ENCODE measurements around the gene TAS2R39.

The TAS2R39 gene

DNA sequence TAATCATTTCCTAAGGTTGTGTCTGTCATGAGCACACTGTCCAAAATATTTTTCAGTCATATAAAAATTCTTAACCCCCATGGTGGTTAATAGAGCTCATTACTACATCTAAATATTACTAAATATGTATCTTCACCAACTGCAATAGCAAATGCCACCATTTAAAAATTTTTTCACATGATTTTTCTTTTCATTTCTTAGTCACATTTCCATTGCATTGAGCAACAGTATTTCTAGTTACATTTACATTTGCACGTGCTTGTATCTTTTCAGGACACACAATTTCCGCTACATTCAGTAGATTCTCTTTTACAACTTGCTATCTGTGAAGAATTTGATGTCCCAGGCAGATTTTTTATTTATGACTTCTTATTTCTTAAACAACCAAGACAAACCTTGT is 33.5 kb downstream of the TAS2R39 start:
- DNase-seq: no peak

DNA sequence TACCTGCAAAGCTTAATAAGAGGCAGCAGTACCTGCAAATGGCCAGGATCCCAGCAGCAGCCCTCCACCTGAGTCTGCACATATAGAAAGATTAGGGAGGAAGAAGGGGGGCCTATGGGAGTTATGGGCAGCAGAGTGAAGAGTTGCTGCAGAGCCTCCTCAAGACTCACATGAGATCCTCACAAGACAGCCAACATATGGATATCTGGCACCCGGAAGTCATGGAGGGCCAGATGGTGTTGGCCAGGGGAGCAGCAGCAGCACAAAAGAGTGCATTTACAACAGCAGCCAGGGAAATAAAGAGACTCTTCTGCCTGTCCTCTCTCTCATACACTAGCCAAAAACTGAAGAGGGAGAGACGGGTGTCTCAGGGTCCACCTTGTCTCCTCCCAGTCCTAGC is 34.6 kb downstream of the TAS2R39 start:
- no peak for DNase-seq

DNA sequence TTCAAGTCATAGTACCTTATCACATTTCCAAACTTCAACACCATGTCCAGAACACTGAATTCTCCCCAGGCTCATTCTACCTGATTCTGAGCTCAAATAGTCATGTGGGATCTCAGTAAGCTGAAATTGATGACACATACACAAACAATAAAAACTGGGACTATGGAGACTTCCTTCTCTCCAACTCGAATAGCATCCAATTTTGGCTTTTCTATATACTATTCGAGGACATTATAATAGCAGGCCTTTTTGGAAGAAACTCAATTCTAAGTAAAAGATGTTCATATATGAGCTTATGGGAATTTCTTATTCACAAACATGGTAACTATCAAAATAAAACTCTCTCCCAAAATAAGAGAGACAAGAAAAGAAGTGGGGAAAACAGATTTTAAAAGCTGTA is 38.1 kb downstream of the TAS2R39 start:
- DNase-seq: no peak

DNA sequence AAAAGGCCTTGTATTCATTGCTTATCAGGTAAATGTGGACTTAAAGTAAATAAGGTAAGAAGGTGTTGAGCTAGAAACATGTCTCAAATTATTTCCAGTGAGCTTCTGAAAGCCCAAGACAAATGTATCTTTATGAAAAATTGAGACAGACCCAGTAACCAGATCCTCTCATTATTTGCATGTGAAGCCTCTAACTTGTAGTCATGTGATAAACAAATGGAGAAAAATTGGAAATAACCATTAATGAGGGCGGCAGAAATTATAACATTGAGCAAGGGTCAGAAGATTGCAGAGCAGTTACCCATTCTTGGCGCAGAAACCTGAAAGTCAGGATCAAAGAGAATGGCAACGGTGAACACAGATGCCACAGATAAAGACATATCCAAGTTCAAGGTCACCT is 38.5 kb downstream of the TAS2R39 start, which contains the start of gene TAS2R40:
TAS2R40 (plus strand) TSS at position 301 of the 400 bp plus-strand sequence; CDS start at position 343, 42 bp downstream.
- DNase-seq: no peak

DNA sequence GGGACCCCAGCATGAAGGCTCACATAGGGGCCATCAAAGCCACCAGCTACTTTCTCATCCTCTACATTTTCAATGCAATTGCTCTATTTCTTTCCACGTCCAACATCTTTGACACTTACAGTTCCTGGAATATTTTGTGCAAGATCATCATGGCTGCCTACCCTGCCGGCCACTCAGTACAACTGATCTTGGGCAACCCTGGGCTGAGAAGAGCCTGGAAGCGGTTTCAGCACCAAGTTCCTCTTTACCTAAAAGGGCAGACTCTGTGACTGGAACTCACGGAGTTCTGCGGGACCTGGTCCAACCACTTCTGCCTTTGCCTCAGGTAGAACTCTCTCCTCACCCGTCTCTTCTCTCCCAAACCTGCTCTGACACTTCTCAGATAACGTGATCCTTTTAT is 39.6 kb downstream of the TAS2R39 start:
- DNase-seq: no peak

DNA sequence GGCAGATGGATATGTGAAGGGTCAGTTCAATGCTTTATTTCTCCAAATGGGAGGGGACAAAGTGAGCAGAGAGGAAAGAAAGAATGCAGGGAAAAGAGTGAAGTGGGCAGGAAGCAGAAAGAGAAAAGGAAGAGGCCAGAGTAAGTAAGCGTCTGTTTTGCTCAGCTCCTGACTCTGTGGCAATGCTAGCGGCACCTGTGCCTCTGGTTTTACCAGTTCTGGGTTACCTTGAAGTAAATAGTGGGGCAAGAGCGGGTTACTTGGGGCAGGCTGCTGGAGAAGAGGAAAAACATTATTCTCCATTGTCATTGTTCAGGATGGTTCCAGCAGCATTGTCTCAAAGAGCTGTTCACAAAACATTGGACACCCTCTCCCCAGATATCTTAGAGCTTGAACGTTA is 40.6 kb downstream of the TAS2R39 start:
- DNase-seq: no peak

DNA sequence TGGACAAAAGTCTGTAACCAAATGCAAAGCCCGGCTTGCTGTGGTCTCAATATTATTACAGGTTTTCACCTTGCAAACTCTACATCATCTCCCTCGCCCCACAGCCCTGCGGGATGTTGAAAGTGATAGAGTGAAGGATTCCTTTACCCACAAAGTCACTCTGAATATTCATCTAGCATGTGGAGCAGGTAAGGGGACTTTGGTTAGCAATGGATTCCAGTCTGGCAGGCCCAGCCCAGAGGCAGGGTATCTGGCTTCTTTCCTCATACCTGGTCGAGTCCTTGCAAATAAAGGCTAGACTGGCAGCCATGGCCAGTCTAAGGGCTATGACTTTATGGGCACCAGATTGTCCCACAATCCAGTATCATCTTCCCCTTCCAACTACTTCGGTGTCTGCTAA is 41.8 kb downstream of the TAS2R39 start:
- DNase-seq: no peak

DNA sequence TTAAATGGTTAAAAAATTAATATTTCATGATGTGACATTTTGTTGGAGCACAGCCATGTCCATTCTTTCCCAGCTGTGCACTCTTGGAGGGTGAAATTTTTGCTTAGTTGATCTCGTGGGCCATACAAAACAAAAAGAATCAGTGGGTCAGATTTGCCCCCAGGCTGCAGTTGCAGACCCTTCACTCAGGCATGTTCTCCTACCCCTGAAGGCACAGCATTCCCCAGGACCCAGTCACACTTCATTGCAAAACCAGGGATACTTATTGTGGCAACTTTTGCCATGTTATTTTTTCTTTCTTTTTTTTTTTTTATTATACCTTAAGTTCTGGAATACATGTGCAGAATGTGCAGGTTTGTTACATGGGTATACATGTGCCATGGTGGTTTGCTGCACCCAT is 44.6 kb downstream of the TAS2R39 start:
- DNase-seq: no peak

DNA sequence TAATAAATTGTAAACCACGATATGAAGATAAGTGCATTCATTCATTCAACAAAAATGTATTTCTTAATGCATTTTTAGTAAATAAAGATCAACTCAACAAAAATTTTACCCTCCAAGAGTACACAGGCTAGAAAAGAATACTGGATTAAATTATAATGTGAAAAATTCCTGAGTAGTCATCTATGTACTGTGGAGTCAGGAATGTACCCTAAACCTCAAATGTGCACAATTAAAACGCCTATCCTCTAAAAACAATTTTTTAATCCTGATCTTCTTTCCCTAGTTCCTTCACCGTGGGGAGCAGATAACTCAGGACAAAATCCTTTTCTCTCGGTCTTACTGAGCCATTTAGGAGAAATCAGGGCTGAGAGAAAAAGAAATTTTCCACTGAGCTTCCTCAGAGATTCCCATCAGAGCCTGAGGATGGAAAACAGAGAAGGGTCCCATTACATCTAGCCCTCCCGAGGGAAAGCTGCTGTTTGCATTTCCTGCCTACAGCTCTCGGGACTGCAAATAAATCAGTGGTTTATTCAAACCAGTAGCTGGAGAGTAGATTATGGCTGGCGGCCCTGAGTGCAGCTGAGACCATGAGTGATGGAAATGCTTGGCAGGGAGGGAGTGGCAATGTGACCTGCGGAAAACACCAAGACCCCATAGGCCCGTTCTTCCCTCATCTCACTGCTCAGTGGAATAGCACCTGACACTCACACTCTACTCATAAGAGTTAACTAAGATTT is 46.0 kb downstream of the TAS2R39 start:
- DNase-seq: peak; percentile 81

DNA sequence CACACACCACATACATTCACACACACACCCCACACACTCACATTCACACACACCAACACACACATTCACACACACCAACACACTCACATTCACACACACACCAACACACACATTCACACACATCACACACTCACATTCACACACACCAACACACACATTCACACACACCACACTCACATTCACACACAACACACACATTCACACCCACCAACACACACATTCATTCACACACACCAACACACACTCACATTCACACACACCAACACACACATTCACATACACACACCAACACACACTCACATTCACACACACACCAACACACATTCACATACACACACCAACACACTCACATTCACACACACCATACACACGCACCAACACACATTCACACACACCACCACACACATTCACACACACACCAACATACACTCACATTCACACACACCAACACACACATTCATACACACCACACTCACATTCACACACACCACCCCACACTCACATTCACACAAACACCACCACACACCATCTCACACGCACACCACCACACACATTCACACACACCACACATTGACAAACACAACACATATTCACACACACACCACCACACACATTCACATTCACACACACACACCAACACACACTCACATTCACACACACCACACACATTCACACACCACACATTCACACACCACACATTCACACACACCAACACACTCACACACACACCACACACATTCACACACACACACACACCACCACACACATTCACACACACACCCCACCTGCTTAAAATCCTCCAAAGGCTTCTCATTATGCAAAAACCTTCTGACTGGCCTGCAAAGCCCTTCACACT is 47.6 kb downstream of the TAS2R39 start:
- DNase-seq: no peak

Data from NCI-H1092 (cell line).